Liver (tissue), 9 donors: ENCODE results near the gene OR5AC2. TPM values are rescaled to one million over a fixed set of nuclear protein-coding genes. Genes with fewer than 3 reads are reported as not detected.

Experiments used
- DNase-seq: peaks from one replicate; pipeline ENCODE4 v3.0.0-alpha.2; 2017; ENCODE audit warnings: low spot score
- H3K27ac ChIP-seq, 2 donors: one replicate each; pipeline ENCODE4 v1.7.0; 2013; ENCODE audit warnings: inconsistent platforms in 2 of 2, low read length in 2 of 2, control low read depth in 1 of 2, low read depth in 1 of 2, mild to moderate bottlenecking in 1 of 2
- H3K27me3 ChIP-seq, 4 donors: one replicate each; pipeline versions ENCODE4 v1.6.1 to v1.7.0; 2013; ENCODE audit warnings: low read length in 3 of 4, inconsistent platforms in 1 of 4, mild to moderate bottlenecking in 1 of 4, moderate library complexity in 1 of 4; ENCODE audit not compliant: control insufficient read depth in 4 of 4, insufficient read depth in 4 of 4
- H3K36me3 ChIP-seq, 4 donors: one replicate each; pipeline versions ENCODE4 v1.6.1 to v1.7.0; 2013; ENCODE audit warnings: low read length in 3 of 4, mild to moderate bottlenecking in 3 of 4, low read depth in 1 of 4, moderate library complexity in 1 of 4; ENCODE audit not compliant: control insufficient read depth in 4 of 4, insufficient read depth in 3 of 4
- H3K4me1 ChIP-seq, 4 donors: one replicate each; pipeline versions ENCODE4 v1.6.1 to v1.7.0; 2013; ENCODE audit warnings: low read length in 3 of 4, mild to moderate bottlenecking in 3 of 4, moderate library complexity in 1 of 4; ENCODE audit not compliant: control insufficient read depth in 4 of 4, insufficient read depth in 4 of 4
- H3K4me3 ChIP-seq, 3 donors: one replicate each; pipeline versions ENCODE4 v1.6.1 to v1.7.0; 2013; ENCODE audit warnings: low read length in 3 of 3, control low read depth in 1 of 3, low read depth in 1 of 3, mild to moderate bottlenecking in 1 of 3
- H3K9ac ChIP-seq, 2 donors: one replicate each; pipeline ENCODE4 v1.7.0; 2013; ENCODE audit warnings: low read length in 2 of 2, mild to moderate bottlenecking in 2 of 2, moderate library complexity in 2 of 2, control low read depth in 1 of 2, low read depth in 1 of 2
- H3K9me3 ChIP-seq, 4 donors: one replicate each; pipeline versions ENCODE4 v1.6.1 to v1.7.0; 2013; ENCODE audit warnings: low read length in 3 of 4; ENCODE audit not compliant: control insufficient read depth in 4 of 4
- EGR1 ChIP-seq, 2 donors: IDR thresholded peaks; 2 replicates each; pipeline ENCODE4 v1.6.1; 2016 to 2018; ENCODE audit warnings: antibody characterized with exemption in 2 of 2, low read depth in 2 of 2
- FOXA1 ChIP-seq: IDR thresholded peaks from 2 replicates; pipeline ENCODE4 v1.6.1; 2016; ENCODE audit warnings: antibody characterized with exemption
- FOXA2 ChIP-seq: IDR thresholded peaks from 2 replicates; pipeline ENCODE4 v1.6.1; 2016; ENCODE audit warnings: antibody characterized with exemption
- GABPA ChIP-seq, 2 donors: IDR thresholded peaks in 1 of 2; conservative IDR thresholded peaks in 1 of 2; 2 replicates each; pipeline ENCODE4 v1.6.1; 2016; ENCODE audit warnings: antibody characterized with exemption in 2 of 2, mild to moderate bottlenecking in 1 of 2, moderate library complexity in 1 of 2
- HNF4A ChIP-seq, 2 donors: conservative IDR thresholded peaks; 2 replicates each; pipeline ENCODE4 v1.6.1; 2016; ENCODE audit warnings: antibody characterized with exemption in 2 of 2, mild to moderate bottlenecking in 2 of 2
- HNF4G ChIP-seq: IDR thresholded peaks from 2 replicates; pipeline ENCODE4 v1.6.1; 2016; ENCODE audit warnings: antibody characterized with exemption
- JUND ChIP-seq, 2 donors: IDR thresholded peaks; 2 replicates each; pipeline ENCODE4 v1.6.1; 2016; ENCODE audit warnings: antibody characterized with exemption in 2 of 2
- NR2F2 ChIP-seq: IDR thresholded peaks from 2 replicates; pipeline ENCODE4 v1.6.1; 2016; ENCODE audit warnings: antibody characterized with exemption
- RAD21 ChIP-seq, 2 donors: IDR thresholded peaks; 2 replicates each; pipeline ENCODE4 v1.6.1; 2016; ENCODE audit warnings: antibody characterized with exemption in 2 of 2, mild to moderate bottlenecking in 2 of 2
- RXRA ChIP-seq, 2 donors: IDR thresholded peaks; 2 replicates each; pipeline ENCODE4 v1.6.1; 2017 to 2018; ENCODE audit warnings: antibody characterized with exemption in 2 of 2, mild to moderate bottlenecking in 1 of 2
- SP1 ChIP-seq: IDR thresholded peaks from 2 replicates; pipeline ENCODE4 v1.6.1; 2018; ENCODE audit warnings: antibody characterized with exemption, mild to moderate bottlenecking
- TAF1 ChIP-seq: conservative IDR thresholded peaks from 2 replicates; pipeline ENCODE4 v1.6.1; 2016; ENCODE audit warnings: antibody characterized with exemption, mild to moderate bottlenecking
- YY1 ChIP-seq: IDR thresholded peaks from 2 replicates; pipeline ENCODE4 v1.6.1; 2016; ENCODE audit warnings: antibody characterized with exemption, mild to moderate bottlenecking
- WGBS: extraction: QIAGEN DNeasy Blood & Tissue Kit; methylation state at CpG from one replicate; pipeline ENCODE4 v1.1.7; 2013; 5-methylcytosine and 5-hydroxymethylcytosine counted together
- polyA plus RNA-seq, 2 donors: library from polyadenylated mRNA; stranded (reverse) in 1 of 2; unstranded in 1 of 2; fragments of 200-250 nt in 1 of 2; fragments of >200 nt in 1 of 2; fragmentation: Nextera tagmentation in 1 of 2; extraction: Ambion mirVana in 1 of 2; gene quantifications; one replicate each; pipeline versions ENCODE4 v1.2.1 to v1.2.3, GENCODE V29; 2013 to 2015
- total RNA-seq, 2 donors: library from RNA; depleted of rRNA; stranded (reverse); fragments of >200 nt; gene quantifications; one replicate each; pipeline ENCODE4 v1.2.3, GENCODE V29; 2014
- TF ChIP-seq, protein P1 (sequence below): IDR thresholded peaks from 2 replicates; pipeline ENCODE4 v1.6.1; 2016; ENCODE audit warnings: antibody characterized with exemption
- TF ChIP-seq, protein P2 (sequence below): IDR thresholded peaks from 2 replicates; pipeline ENCODE4 v1.6.1; 2016; ENCODE audit warnings: antibody characterized with exemption
- TF ChIP-seq, protein P3 (sequence below): fragments of 150-350 bp; IDR thresholded peaks from 2 replicates; pipeline ENCODE4 v1.5.1; 2017; ENCODE audit warnings: improper control_type of control experiment, low read depth, low read length; ENCODE audit not compliant: missing input control
- TF ChIP-seq, protein P4 (sequence below): IDR thresholded peaks from 2 replicates; pipeline ENCODE4 v1.6.1; 2016; ENCODE audit warnings: antibody characterized with exemption
- donor health status: healthy.
- donor health status: healthy.
- donor health status: healthy.
- donor health status: healthy.
- donor health status: healthy.

OR5AC2 gene
- total and polyA plus RNA-seq, 4 donors, result not detected

DNA sequence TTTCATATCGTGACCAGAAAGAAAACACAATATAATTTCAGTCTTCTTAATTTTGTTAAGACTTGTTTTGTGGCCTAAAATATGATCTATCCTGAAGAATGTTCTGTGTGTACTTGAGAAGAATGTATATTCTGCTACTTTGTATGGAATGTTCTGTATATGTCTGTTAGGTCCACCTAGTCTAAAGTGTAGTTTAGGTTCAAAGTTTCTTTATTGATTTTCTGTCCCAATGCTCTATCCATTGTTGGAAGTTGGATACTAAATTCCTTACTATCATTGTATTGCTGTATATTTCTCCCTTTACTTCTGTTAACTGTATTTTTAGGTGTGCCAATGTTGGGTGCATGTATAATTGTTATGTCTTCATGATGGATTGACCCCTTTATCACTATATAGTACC is 21.2 kb downstream of the OR5AC2 start:
- no peak for DNase-seq
- Histone ChIP-seq H3K4me1 (no peaks in the 10 kb centered on the region), H3K9ac (no peak overlapping the region), H3K27ac (no peak overlapping the region), H3K4me3 (no peak overlapping the region), H3K27me3 (peaks cover 0 to 3% (median 0%) of the 10 kb centered on the region in 4 donors), H3K36me3 (no peaks in the 10 kb centered on the region), H3K9me3 (peaks cover 4 to 23% (median 6%) of the 10 kb centered on the region in 4 donors)
- WGBS, result 79% methylated on average over 1 of the region's 1 CpG
- TF ChIP-seq SP1, result no peak
- no peak for TF ChIP-seq GABPA (IDR thresholded peaks at IDR 0.05 in 1 of 2, conservative IDR thresholded peaks at IDR 0.05 in 1 of 2)
- TF ChIP-seq HNF4G, result no peak
- TF ChIP-seq, protein P1, sequence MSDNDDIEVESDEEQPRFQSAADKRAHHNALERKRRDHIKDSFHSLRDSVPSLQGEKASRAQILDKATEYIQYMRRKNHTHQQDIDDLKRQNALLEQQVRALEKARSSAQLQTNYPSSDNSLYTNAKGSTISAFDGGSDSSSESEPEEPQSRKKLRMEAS, result no peak
- no peak for TF ChIP-seq RAD21 (IDR thresholded peaks at IDR 0.05)
- TF ChIP-seq, protein P2, sequence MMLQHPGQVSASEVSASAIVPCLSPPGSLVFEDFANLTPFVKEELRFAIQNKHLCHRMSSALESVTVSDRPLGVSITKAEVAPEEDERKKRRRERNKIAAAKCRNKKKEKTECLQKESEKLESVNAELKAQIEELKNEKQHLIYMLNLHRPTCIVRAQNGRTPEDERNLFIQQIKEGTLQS, result no peak
- no peak for TF ChIP-seq YY1

DNA sequence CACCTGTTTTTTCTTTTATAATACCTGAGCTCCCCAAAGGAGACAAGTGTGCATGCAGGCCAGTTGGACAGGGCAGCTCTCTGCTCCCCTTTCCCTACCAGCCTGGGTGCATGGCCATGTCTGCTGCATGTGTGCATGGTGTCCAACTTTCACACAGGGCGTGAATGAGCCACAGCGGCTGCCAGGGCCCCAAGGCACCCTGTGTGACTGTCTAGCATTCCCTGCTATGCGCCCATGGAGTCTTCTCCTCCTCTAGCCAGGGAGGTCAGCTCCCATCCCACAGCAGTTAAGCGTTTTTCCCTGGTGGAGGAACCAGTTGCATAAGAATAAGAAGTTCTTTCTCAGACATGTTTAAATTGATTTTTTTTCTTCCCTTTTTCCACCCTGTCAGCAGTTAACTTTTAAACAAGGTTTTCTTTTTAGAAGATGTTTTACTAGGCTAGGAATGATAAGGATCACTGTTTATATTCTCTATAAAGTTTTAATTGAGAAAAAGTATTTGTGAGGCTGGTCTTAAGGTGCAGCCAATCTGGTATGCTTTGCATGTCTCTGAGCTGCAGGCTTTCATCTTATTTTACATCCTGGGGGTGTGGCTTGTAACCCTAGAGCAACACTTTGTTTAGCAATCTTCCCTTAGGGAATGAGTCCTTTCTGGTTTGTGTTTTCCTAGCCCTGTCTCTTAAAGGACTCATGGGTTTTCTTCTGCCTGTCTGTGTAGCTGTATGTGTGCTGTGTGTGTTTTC is 23.0 kb downstream of the OR5AC2 start:
- 76% methylated on average over 4 of the region's 4 CpGs for WGBS
- peaks cover 4 to 35% (median 8%) of the 10 kb centered on the region in 4 donors for H3K9me3 ChIP-seq
- TF ChIP-seq HNF4G (no peak), RAD21 (IDR thresholded peaks at IDR 0.05) (no peak), FOXA2 (no peak), RXRA (IDR thresholded peaks at IDR 0.05) (no peak), HNF4A (conservative IDR thresholded peaks at IDR 0.05) (no peak), YY1 (no peak), EGR1 (IDR thresholded peaks at IDR 0.05; ENCODE audit: low read depth in 2 of 2) (no peak), NR2F2 (no peak), GABPA (IDR thresholded peaks at IDR 0.05 in 1 of 2, conservative IDR thresholded peaks at IDR 0.05 in 1 of 2) (no peak)
- TF ChIP-seq, protein P2, result no peak
- TF ChIP-seq, protein P3, sequence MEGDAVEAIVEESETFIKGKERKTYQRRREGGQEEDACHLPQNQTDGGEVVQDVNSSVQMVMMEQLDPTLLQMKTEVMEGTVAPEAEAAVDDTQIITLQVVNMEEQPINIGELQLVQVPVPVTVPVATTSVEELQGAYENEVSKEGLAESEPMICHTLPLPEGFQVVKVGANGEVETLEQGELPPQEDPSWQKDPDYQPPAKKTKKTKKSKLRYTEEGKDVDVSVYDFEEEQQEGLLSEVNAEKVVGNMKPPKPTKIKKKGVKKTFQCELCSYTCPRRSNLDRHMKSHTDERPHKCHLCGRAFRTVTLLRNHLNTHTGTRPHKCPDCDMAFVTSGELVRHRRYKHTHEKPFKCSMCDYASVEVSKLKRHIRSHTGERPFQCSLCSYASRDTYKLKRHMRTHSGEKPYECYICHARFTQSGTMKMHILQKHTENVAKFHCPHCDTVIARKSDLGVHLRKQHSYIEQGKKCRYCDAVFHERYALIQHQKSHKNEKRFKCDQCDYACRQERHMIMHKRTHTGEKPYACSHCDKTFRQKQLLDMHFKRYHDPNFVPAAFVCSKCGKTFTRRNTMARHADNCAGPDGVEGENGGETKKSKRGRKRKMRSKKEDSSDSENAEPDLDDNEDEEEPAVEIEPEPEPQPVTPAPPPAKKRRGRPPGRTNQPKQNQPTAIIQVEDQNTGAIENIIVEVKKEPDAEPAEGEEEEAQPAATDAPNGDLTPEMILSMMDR, result no peak
- no peak overlapping the region for H3K4me3 ChIP-seq
- no peak overlapping the region for H3K9ac ChIP-seq
- DNase-seq, result no peak
- H3K36me3 ChIP-seq, result no peaks in the 10 kb centered on the region
- no peaks in the 10 kb centered on the region for H3K4me1 ChIP-seq
- peaks cover 0 to 3% (median 0%) of the 10 kb centered on the region in 4 donors for H3K27me3 ChIP-seq
- no peak overlapping the region for H3K27ac ChIP-seq

DNA sequence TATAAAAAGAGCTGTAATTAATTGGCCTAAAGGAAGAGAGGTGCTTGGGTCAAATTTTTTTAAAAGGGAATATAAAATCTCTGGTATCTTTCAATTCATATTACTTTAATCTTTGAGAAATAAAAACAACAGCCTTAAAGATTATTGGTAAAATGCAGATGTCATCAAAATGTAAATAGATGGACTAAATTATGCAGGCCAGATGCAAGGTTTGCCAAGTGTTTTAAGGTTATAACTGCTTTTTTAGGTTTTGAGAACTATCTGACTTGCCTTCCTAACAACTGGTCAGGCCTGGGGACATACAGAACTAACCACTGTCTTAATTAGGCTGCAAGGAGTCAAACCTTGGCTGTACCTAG is 23.6 kb downstream of the OR5AC2 start:
- H3K4me1 ChIP-seq, result no peaks in the 10 kb centered on the region
- DNase-seq, result no peak
- no peaks in the 10 kb centered on the region for H3K36me3 ChIP-seq
- no peak for TF ChIP-seq FOXA1
- TF ChIP-seq, protein P1, result no peak
- TF ChIP-seq, protein P3, result no peak
- no peak for TF ChIP-seq TAF1
- no peak for TF ChIP-seq HNF4A (conservative IDR thresholded peaks at IDR 0.05)
- TF ChIP-seq SP1, result no peak
- TF ChIP-seq, protein P4, sequence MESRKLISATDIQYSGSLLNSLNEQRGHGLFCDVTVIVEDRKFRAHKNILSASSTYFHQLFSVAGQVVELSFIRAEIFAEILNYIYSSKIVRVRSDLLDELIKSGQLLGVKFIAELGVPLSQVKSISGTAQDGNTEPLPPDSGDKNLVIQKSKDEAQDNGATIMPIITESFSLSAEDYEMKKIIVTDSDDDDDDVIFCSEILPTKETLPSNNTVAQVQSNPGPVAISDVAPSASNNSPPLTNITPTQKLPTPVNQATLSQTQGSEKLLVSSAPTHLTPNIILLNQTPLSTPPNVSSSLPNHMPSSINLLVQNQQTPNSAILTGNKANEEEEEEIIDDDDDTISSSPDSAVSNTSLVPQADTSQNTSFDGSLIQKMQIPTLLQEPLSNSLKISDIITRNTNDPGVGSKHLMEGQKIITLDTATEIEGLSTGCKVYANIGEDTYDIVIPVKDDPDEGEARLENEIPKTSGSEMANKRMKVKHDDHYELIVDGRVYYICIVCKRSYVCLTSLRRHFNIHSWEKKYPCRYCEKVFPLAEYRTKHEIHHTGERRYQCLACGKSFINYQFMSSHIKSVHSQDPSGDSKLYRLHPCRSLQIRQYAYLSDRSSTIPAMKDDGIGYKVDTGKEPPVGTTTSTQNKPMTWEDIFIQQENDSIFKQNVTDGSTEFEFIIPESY, result no peak
- TF ChIP-seq JUND (IDR thresholded peaks at IDR 0.05), result no peak
- TF ChIP-seq, protein P2, result no peak
- no peak for TF ChIP-seq RXRA (IDR thresholded peaks at IDR 0.05)

More for the DNA sequence above, 23.6 kb downstream of the OR5AC2 start:
- H3K27me3 ChIP-seq, result peaks cover 0 to 3% (median 0%) of the 10 kb centered on the region in 4 donors
- no peak overlapping the region for H3K4me3 ChIP-seq
- H3K27ac ChIP-seq, result no peak overlapping the region
- peaks cover 4 to 35% (median 8%) of the 10 kb centered on the region in 4 donors for H3K9me3 ChIP-seq
- H3K9ac ChIP-seq, result no peak overlapping the region
